Kidney (tissue), 14 donors: Measurements from ENCODE around the gene INO80. TPM values are rescaled to one million over a fixed set of nuclear protein-coding genes. Genes with fewer than 3 reads are reported as not detected.

Experiments used
- DNase-seq, 5 donors: peaks; one replicate each; pipeline ENCODE4 v3.0.0-alpha.2; 2013 to 2020
- FAIRE-seq: peaks from 2 replicates; lab custom pipeline; 2012; peaks lifted over from hg19 to GRCh38; lab: Jason Lieb, UNC
- H3K27ac ChIP-seq, 2 donors: one replicate each; pipeline ENCODE4 v1.7.0; 2013; ENCODE audit warnings: low read depth in 2 of 2, low read length in 2 of 2, inconsistent platforms in 1 of 2
- H3K27me3 ChIP-seq: one replicate; pipeline ENCODE4 v1.7.1; 2013; ENCODE audit warnings: low read length, inconsistent platforms; ENCODE audit not compliant: control insufficient read depth, insufficient read depth
- H3K36me3 ChIP-seq, 3 donors: one replicate each; pipeline versions ENCODE4 v1.7.0 to v1.7.1; 2013; ENCODE audit warnings: low read length in 3 of 3, control low read depth in 1 of 3, inconsistent platforms in 1 of 3; ENCODE audit not compliant: insufficient read depth in 3 of 3, control insufficient read depth in 2 of 3
- H3K4me1 ChIP-seq, 3 donors: one replicate each; pipeline versions ENCODE4 v1.7.0 to v1.7.1; 2013; ENCODE audit warnings: low read length in 3 of 3, inconsistent platforms in 1 of 3, low read depth in 1 of 3; ENCODE audit not compliant: control insufficient read depth in 2 of 3, insufficient read depth in 2 of 3
- H3K4me3 ChIP-seq, 3 donors: one replicate each; pipeline versions ENCODE4 v1.7.0 to v1.8.1; 2013; ENCODE audit warnings: low read length in 3 of 3, control low read depth in 1 of 3, inconsistent platforms in 1 of 3
- H3K9ac ChIP-seq, 3 donors: one replicate each; pipeline versions ENCODE4 v1.7.0 to v1.7.1; 2013; ENCODE audit warnings: low read length in 3 of 3, control low read depth in 1 of 3, inconsistent platforms in 1 of 3
- H3K9me3 ChIP-seq, 3 donors: one replicate each; pipeline versions ENCODE4 v1.7.0 to v1.7.1; 2013; ENCODE audit warnings: low read length in 3 of 3, control low read depth in 1 of 3, inconsistent platforms in 1 of 3; ENCODE audit not compliant: control insufficient read depth in 2 of 3, insufficient read depth in 1 of 3
- CTCF ChIP-seq: IDR thresholded peaks from 3 replicates; pipeline ENCODE4 v1.5.1; 2012; ENCODE audit warnings: mild to moderate bottlenecking, moderate library complexity, borderline replicate concordance; ENCODE audit not compliant: insufficient read depth; ENCODE audit errors: extremely low read depth
- intact Hi-C: fragments of 100-400 bp; cut with DNase I; formaldehyde crosslinking; loops from one replicate; pipeline ENCODE4 v1.11.1; 2022
- polyA plus RNA-seq: library from polyadenylated mRNA; stranded (reverse); fragments of 350-450 nt; fragmentation: Illumina TruSeq; extraction: RNeasy Lipid Tissue Mini Kit (QIAGEN cat#74804); gene quantifications from one replicate; pipeline ENCODE4 v1.2.3, GENCODE V29; 2014; ENCODE audit warnings: low read depth, low replicate concordance; ENCODE audit not compliant: insufficient read depth
- total RNA-seq: library from RNA; stranded (reverse); fragmentation: NEBNext Ultra II Directional; extraction: Animal tissue kit (Norgen Biotek cat#: 25700); gene quantifications from one replicate; pipeline ENCODE4 v1.2.1, GENCODE V29; 2021
- donor health status: control.
- donor health status: control.
- donor health status: control.
- donor health status: control.
- donor health status: control.
- donor health status: DM: yes; HTN: yes; CAD: no.
- donor health status: Normal renal cell carcinoma (clear cell type).

Gene INO80
- total and polyA plus RNA-seq, 2 donors from 2014 or later, result 6.0 to 27.3 TPM

- DNase-seq (no peak), FAIRE-seq (no peak)
- no peak overlapping the region for H3K27ac ChIP-seq
- no peak overlapping the region for H3K4me3 ChIP-seq
- no peaks in the 10 kb centered on the region for H3K27me3 ChIP-seq
- no peak overlapping the region for H3K9ac ChIP-seq
- intact Hi-C loops, result no loop called here
- H3K9me3 ChIP-seq, result no peaks in the 10 kb centered on the region
- no peaks in the 10 kb centered on the region for H3K4me1 ChIP-seq
- no peak for TF ChIP-seq CTCF
- H3K36me3 ChIP-seq, result no peaks in the 10 kb centered on the region
Measured at GRCh38 chr15:41124058-41124457, 8.0 kb upstream of the INO80 start.

GRCh38 chr15:41122849-41123248, 6.8 kb upstream of the INO80 start:
- Histone ChIP-seq H3K27ac (no peak overlapping the region), H3K4me3 (no peak overlapping the region), H3K9me3 (no peaks in the 10 kb centered on the region), H3K9ac (no peak overlapping the region), H3K4me1 (no peaks in the 10 kb centered on the region), H3K27me3 (no peaks in the 10 kb centered on the region), H3K36me3 (no peaks in the 10 kb centered on the region)
- no peak for FAIRE-seq
- DNase-seq, result no peak
- no peak for TF ChIP-seq CTCF
- intact Hi-C loops, result no loop called here

- Histone ChIP-seq H3K9ac (no peak overlapping the region), H3K27me3 (no peaks in the 10 kb centered on the region), H3K4me3 (no peak overlapping the region), H3K36me3 (no peaks in the 10 kb centered on the region), H3K27ac (no peak overlapping the region), H3K4me1 (peaks cover 0 to 2% (median 1%) of the 10 kb centered on the region in 3 donors), H3K9me3 (no peaks in the 10 kb centered on the region)
- DNase-seq (no peak), FAIRE-seq (no peak)
- no peak for TF ChIP-seq CTCF
- intact Hi-C loops, result no loop called here
Measured at GRCh38 chr15:41121951-41122350, 5.9 kb upstream of the INO80 start.

GRCh38 chr15:41116962-41117252, 827 bp upstream of the INO80 start:
- Histone ChIP-seq H3K9me3 (no peaks in the 10 kb centered on the region), H3K9ac (peak overlapping the region; percentile 77 to 94 (median 88)), H3K27ac (peak overlapping the region; percentile 100), H3K36me3 (no peaks in the 10 kb centered on the region), H3K4me3 (peak overlapping the region; percentile 80 to 98 (median 87)), H3K4me1 (peaks cover 0 to 7% (median 3%) of the 10 kb centered on the region in 3 donors), H3K27me3 (no peaks in the 10 kb centered on the region)
- TF ChIP-seq CTCF, result no peak
- FAIRE-seq (no peak), DNase-seq (no peak)
- intact Hi-C loops, result no loop called here
